Endothelial cell of umbilical vein (primary cell): Measurements from ENCODE around the gene TMCO1. TPM values are rescaled to one million over a fixed set of nuclear protein-coding genes. Genes with fewer than 3 reads are reported as not detected.
"Not testable (repeated sequence)": the region's sequence is repeated elsewhere in the genome, so short reads cannot be mapped to it uniquely, and the experiment has no call there.

Experiments
- BruUV-seq: library from RNA; stranded (reverse); fragments of 400-500 nt; replicated peaks from 2 replicates; lab custom pipeline; 2021; lab: Mats Ljungman, UMichigan
- CTCF ChIA-PET: fragments of 300-600, 350-600 bp; sonication (Branson Sonifier 250); formaldehyde crosslinking; loops from one replicate; lab custom pipeline; 2021; ENCODE audit warnings: antibody characterized with exemption, inconsistent platforms; lab: Charles Lee
- POLR2A ChIA-PET: fragments of 300-600, 350-600 bp; sonication (Branson Sonifier 250); formaldehyde crosslinking; loops from one replicate; lab custom pipeline; 2021; ENCODE audit warnings: antibody characterized with exemption, inconsistent platforms; lab: Charles Lee
- DNase-seq: peaks from one replicate; pipeline ENCODE4 v3.0.0-alpha.2; 2011; ENCODE audit warnings: low read depth, low spot score
- FAIRE-seq: peaks from 2 replicates; lab custom pipeline; 2011; peaks lifted over from hg19 to GRCh38; lab: Jason Lieb, UNC
- H2AFZ ChIP-seq: 2 replicates; pipeline ENCODE4 v1.6.0; 2012; ENCODE audit warnings: low read depth, low read length, control low read depth, inconsistent platforms
- H3K27ac ChIP-seq: 2 replicates; pipeline ENCODE4 v1.5.1; 2011; ENCODE audit warnings: low read depth, mild to moderate bottlenecking, control low read depth, low read length, moderate library complexity; ENCODE audit not compliant: insufficient read depth
- H3K27me3 ChIP-seq, 2 experiments: 2 replicates each; pipeline versions ENCODE4 v1.6.0 to v1.6.1; 2011; ENCODE audit warnings: low read length in 2 of 2, mixed read lengths in 1 of 2; ENCODE audit not compliant: control insufficient read depth in 2 of 2, insufficient read depth in 2 of 2
- H3K36me3 ChIP-seq, 2 experiments: 2 replicates in 1 of 2; 3 replicates in 1 of 2; pipeline ENCODE4 v1.5.1; 2011; ENCODE audit warnings: low read length in 2 of 2, mild to moderate bottlenecking in 1 of 2, moderate library complexity in 1 of 2; ENCODE audit not compliant: control insufficient read depth in 2 of 2, insufficient read depth in 2 of 2; ENCODE audit errors: extremely low read depth in 1 of 2
- H3K4me1 ChIP-seq: 3 replicates; pipeline ENCODE4 v1.5.1; 2011; ENCODE audit warnings: mild to moderate bottlenecking, low read length; ENCODE audit not compliant: control insufficient read depth, insufficient read depth; ENCODE audit errors: extremely low read depth
- H3K4me2 ChIP-seq: 2 replicates; pipeline ENCODE4 v1.6.1; 2011; ENCODE audit warnings: low read length, control low read depth, mixed read lengths; ENCODE audit not compliant: insufficient read depth
- H3K4me3 ChIP-seq, 3 experiments: fragments of 200-600 bp in 1 of 3; sonication (generic), shearing (Covaris generic) in 1 of 3; replicated peaks in 1 of 3; 2 replicates each; pipeline ENCODE4 v1.5.1; 2011 to 2016; ENCODE audit warnings: control low read depth in 3 of 3, low read length in 3 of 3, mild to moderate bottlenecking in 2 of 3, inconsistent platforms in 1 of 3, low read depth in 1 of 3, moderate library complexity in 1 of 3; ENCODE audit not compliant: insufficient read depth in 1 of 3
- H3K79me2 ChIP-seq: 2 replicates; pipeline ENCODE4 v1.6.0; 2012; ENCODE audit warnings: low read length, inconsistent platforms; ENCODE audit not compliant: control insufficient read depth, insufficient read depth
- H3K9ac ChIP-seq: replicated peaks from 2 replicates; pipeline ENCODE3; 2011; ENCODE audit warnings: low read length, control low read depth; ENCODE audit not compliant: insufficient read depth; ENCODE audit errors: extremely low read depth
- H3K9me1 ChIP-seq: replicated peaks from 3 replicates; pipeline ENCODE4 v1.6.0; 2011; ENCODE audit warnings: mild to moderate bottlenecking, low read length; ENCODE audit not compliant: control insufficient read depth, insufficient read depth; ENCODE audit errors: extremely low read depth
- H3K9me3 ChIP-seq: replicated peaks from 2 replicates; pipeline ENCODE4 v1.5.1; 2012; ENCODE audit warnings: low read length, inconsistent platforms; ENCODE audit not compliant: control insufficient read depth, insufficient read depth
- H4K20me1 ChIP-seq: replicated peaks from 2 replicates; pipeline ENCODE3; 2011; ENCODE audit warnings: mild to moderate bottlenecking, low read length; ENCODE audit not compliant: control insufficient read depth, insufficient read depth; ENCODE audit errors: extremely low read depth
- CTCF ChIP-seq, 2 donors: IDR thresholded peaks; 1 replicate in 1 of 2; 2 replicates in 1 of 2; pipeline ENCODE4 v1.5.1; 2011; ENCODE audit warnings: low read length in 2 of 2, mild to moderate bottlenecking in 2 of 2, moderate library complexity in 2 of 2, control low read depth in 1 of 2, inconsistent platforms in 1 of 2, low read depth in 1 of 2; ENCODE audit not compliant: insufficient read depth in 1 of 2; ENCODE audit errors: extremely low read depth in 1 of 2
- EZH2 ChIP-seq: IDR thresholded peaks from 2 replicates; pipeline ENCODE4 v1.6.1; 2012; ENCODE audit warnings: borderline replicate concordance, low read depth, mild to moderate bottlenecking, moderate library complexity, low read length, inconsistent platforms; ENCODE audit not compliant: severe bottlenecking
- FOS ChIP-seq: IDR thresholded peaks from 2 replicates; pipeline ENCODE4 v1.6.1; 2011; ENCODE audit warnings: mild to moderate bottlenecking, low read length, moderate library complexity, borderline replicate concordance; ENCODE audit not compliant: insufficient read depth
- GATA2 ChIP-seq: IDR thresholded peaks from 2 replicates; pipeline ENCODE4 v1.7.0; 2011; ENCODE audit warnings: low read depth, mild to moderate bottlenecking, moderate library complexity, mixed read lengths, low read length; ENCODE audit not compliant: insufficient read length, insufficient read depth
- JUN ChIP-seq: IDR thresholded peaks from 2 replicates; pipeline ENCODE4 v1.6.1; 2011; ENCODE audit warnings: borderline replicate concordance, low read depth; ENCODE audit not compliant: insufficient read length, insufficient read depth
- MYC ChIP-seq: IDR thresholded peaks from one replicate; pipeline ENCODE4 v1.6.1; 2011; ENCODE audit warnings: mild to moderate bottlenecking, low read depth, low read length
- POLR2A ChIP-seq: IDR thresholded peaks from 2 replicates; pipeline ENCODE4 v1.6.1; 2012; ENCODE audit warnings: low read depth, mild to moderate bottlenecking, control low read depth, low read length
- POLR2AphosphoS5 ChIP-seq: IDR thresholded peaks from 2 replicates; pipeline ENCODE4 v1.6.1; 2012; ENCODE audit warnings: low read depth, mild to moderate bottlenecking, control low read depth, low read length, moderate library complexity; ENCODE audit not compliant: insufficient read depth
- dilution Hi-C: fragments of 300-500 bp; cut with MboI; formaldehyde crosslinking; loops from one replicate; pipeline ENCODE4 v1.15.0; 2019; ENCODE audit warnings: low sequenced_read_pairs; ENCODE audit not compliant: extremely low pct_ligation_motif_present
- intact Hi-C: fragments of 100-400 bp; cut with micrococcal nuclease; formaldehyde crosslinking; loops from one replicate; pipeline ENCODE4 v1.10.0; 2022
- polyA plus RNA-seq, 4 experiments: library from polyadenylated mRNA; depleted of rRNA in 3 of 4; stranded (reverse) in 3 of 4; unstranded in 1 of 4; fragments of >200 nt; gene quantifications; 2 replicates each; pipeline versions ENCODE4 v1.2.1 to v1.2.3, GENCODE V29; 2011 to 2012; ENCODE audit warnings: missing spikeins in 1 of 4
- total RNA-seq: library from RNA; stranded (reverse); gene quantifications from 2 replicates; pipeline ENCODE4 v1.2.3, GENCODE V29; 2021
- TF ChIP-seq, protein P1 (sequence below): IDR thresholded peaks from 2 replicates; pipeline ENCODE4 v1.6.1; 2011; ENCODE audit not compliant: insufficient read depth, insufficient read length

Gene TMCO1
- total and polyA plus RNA-seq, 2 donors (not counting 3 experiments of a cell fraction or from before 2014, with no cell fraction given): 86.0 to 93.4 TPM

GRCh38 chr1:165703648-165704047 is 65.0 kb downstream of the TMCO1 start:
- Histone ChIP-seq H3K36me3 (no peaks in the 10 kb centered on the region), H3K27me3 (peaks cover 3 to 11% of the 10 kb centered on the region in 2 experiments), H4K20me1 (no peaks in the 10 kb centered on the region), H3K4me3 (no peak overlapping the region), H2AFZ (no peak overlapping the region), H3K4me2 (no peak overlapping the region), H3K79me2 (no peaks in the 10 kb centered on the region), H3K27ac (no peak overlapping the region), H3K9me1 (no peaks in the 10 kb centered on the region), H3K9ac (no peak overlapping the region), H3K4me1 (peaks cover 2% of the 10 kb centered on the region), H3K9me3 (no peaks in the 10 kb centered on the region)
- CTCF ChIA-PET: no interaction called here
- intact Hi-C loops: no loop called here
- dilution Hi-C loops: no loop called here
- DNase-seq (no peak), FAIRE-seq (no peak)
- no TSS peak for BruUV-seq
- POLR2A ChIA-PET: no interaction called here
- TF ChIP-seq, protein P1, sequence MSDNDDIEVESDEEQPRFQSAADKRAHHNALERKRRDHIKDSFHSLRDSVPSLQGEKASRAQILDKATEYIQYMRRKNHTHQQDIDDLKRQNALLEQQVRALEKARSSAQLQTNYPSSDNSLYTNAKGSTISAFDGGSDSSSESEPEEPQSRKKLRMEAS: no peak
- no peak for TF ChIP-seq EZH2
- no peak for TF ChIP-seq CTCF (IDR thresholded peaks at IDR 0.05; ENCODE audit: extremely low read depth in 1 of 2, insufficient read depth in 1 of 2, low read depth in 1 of 2, low read length in 2 of 2)
- no peak for TF ChIP-seq JUN
- TF ChIP-seq POLR2AphosphoS5: no peak
- no peak for TF ChIP-seq GATA2
- TF ChIP-seq MYC: no peak
- TF ChIP-seq POLR2A: no peak
- TF ChIP-seq FOS: no peak

- H3K9ac ChIP-seq, CTCF ChIA-PET, H4K20me1 ChIP-seq, dilution Hi-C loops, BruUV-seq, H3K36me3 ChIP-seq, H3K4me1 ChIP-seq, H3K9me1 ChIP-seq, H3K4me3 ChIP-seq, H2AFZ ChIP-seq, intact Hi-C loops, H3K27ac ChIP-seq, H3K27me3 ChIP-seq, POLR2A ChIA-PET, DNase-seq, FAIRE-seq, H3K9me3 ChIP-seq, H3K4me2 ChIP-seq: not testable (repeated sequence)
- peaks cover 10% of the 10 kb centered on the region for H3K79me2 ChIP-seq
Observed at GRCh38 chr1:165701922-165702321, 66.7 kb downstream of the TMCO1 start.
